Fibroblast of skin of right biceps (primary cell): ENCODE data around the gene LGALS3BP.

Source experiments
- DNase-seq: peaks from one replicate; pipeline ENCODE4 v3.0.0-alpha.2; 2013

LGALS3BP gene

DNA sequence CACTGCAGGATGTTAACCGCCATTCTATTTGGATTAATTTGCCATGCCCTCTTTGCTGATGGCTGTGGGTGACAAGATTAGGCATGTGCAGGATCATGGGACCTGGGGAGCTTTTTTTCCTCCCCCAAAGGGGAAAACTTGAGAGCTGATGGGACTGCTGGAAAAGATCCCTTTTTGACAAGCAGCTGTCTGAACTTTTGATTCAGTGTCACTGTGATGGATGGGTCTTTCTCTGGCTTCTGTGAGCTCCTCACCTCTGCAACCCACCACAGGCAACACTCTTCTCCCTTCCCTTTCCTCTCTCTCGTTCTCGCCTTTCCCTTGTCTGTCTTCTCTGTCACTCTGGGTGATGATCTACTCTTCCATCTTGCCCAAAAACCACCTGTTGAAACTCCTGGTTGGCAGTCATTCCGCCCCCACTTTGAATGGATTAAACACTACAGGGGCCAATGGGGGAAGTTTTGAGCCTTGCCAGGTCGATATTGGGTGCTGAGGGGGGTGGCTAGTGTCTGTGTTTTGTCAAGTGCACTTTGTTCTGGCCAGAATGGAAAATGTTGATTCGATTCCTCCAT lies 32.9 kb upstream of the LGALS3BP start:
- no peak for DNase-seq

DNA sequence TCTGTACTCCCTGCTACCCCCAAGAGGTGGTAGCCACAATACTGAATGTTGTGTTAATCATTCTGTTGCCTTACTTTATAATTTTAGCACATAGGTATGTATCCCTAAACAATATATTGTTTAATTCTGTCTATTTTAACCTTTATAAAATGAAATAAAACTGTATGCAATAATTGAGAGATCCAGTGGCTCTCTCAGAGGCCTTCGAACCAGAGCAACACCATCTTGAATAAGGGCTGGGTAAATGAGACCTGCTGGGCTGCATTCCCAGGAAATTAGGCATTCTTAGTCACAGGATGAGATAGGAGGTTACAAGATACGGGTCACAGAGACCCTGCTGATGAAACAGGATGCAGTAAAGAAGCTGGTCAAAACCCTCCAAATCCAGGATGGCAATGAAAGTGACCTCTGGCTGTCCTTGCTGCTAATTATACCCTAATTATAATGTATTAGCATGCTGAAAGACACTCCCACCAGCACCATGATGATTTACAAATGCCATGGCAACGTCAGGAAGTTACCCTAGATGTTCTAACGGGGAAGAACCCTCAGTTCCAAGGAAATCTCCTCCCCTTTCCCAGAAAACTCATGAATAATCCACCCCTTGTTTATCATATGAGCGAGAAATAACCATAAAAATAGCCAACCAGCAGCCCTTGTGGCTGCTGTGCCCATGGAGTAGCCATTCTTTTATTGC lies 31.9 kb upstream of the LGALS3BP start:
- DNase-seq: peak; percentile 73

DNA sequence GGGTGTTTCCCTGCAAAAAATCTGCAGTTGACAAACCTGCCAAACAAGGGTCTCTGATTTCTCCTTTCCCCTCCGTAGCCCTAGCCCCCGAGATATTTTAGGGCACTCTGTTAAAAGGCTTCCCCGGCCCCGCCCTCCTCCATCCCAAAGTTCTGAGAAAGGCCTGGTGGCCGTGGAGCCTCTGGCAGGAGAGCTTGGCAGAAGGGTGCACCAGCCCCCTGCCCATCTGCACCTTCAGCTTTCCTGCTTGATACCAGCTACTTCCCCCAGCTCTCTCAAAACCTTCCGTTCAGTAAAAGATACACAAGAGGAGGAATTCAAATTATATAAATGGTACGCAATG lies 30.6 kb upstream of the LGALS3BP start:
- no peak for DNase-seq

DNA sequence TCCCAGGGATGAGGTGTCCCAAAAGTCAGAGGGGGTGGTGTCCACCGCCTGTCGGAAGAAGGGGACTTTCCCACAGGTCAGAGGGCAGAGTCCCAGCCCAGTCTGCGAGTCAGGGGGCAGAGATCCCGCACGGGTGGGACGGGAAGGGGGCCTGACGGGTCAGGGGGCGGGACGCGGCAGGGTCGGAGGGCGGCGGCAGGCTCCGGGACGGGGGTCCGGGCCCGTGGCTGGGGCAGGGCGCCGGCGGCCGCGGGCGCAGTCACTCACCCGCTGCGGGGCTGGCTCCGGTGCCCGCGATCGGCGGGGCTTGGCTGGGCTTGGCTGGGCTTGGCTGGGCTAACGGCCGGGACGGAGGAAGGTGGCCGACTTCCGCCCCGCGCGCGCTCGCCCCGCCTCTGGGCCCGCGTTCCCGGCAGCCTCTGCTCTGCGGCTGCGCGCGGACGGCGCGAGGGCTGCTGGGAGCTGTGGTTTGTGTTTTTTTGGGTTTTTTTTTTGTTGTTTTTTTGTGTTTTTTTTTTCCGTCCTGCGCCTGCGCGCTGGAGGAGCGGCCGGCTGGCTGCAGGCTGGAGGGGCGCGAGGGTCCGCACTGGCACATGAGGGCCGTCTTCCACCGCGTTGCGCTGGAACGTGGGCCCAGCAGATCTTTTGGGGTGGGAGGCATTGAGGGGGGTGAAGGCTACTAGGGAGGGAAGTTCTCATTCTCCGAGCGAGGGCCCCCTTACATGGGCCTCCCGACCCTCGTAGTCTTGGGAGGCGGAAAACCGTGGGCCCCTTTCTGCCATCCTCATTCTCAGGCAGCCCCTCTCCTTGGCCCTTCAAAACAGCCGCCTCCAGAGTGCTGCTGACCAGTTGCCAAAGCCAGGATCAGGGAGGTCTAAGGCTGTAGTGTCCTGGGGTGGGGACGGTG lies 29.9 kb upstream of the LGALS3BP start, which contains the start of gene CANT1:
TSS of gene CANT1 (minus strand) at position 368 of the 907 bp plus-strand sequence. CDS start 12,142 bp downstream, outside the sequence.
- DNase-seq: peak; percentile 87

DNA sequence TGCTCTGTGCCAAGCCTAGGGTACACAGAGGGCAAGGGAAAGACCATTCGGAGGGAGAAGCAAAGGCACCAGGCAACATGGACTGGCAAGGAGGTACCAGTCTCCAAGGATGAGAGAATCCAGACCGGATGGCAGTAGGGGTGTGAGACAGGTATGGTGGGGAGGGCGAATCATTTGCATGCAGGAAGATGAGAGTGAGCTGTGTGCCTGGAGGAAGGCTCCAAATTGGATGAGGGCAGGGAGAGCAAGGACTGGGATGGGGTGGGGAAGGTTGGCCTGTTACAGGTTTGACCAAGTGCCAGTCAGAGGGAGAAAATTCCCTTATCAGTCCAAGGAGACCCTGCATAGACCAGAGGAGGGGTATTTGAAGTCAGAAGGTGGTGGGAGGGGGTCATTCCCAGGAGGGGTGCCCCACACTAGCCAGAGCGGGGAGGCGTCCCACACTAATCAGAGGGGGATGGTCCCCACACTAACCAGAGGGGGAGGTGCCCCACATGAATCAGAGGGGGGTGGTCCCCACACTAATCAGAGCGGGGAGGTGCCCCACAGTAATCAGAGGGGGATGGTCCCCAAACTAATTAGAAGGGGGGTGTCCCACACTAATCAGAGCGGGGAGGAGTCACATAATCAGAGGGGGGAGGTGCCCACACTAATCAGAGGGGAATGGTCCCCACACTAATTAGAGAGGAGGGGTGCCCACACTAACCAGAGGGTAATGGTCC lies 29.1 kb upstream of the LGALS3BP start:
- DNase-seq: no peak

DNA sequence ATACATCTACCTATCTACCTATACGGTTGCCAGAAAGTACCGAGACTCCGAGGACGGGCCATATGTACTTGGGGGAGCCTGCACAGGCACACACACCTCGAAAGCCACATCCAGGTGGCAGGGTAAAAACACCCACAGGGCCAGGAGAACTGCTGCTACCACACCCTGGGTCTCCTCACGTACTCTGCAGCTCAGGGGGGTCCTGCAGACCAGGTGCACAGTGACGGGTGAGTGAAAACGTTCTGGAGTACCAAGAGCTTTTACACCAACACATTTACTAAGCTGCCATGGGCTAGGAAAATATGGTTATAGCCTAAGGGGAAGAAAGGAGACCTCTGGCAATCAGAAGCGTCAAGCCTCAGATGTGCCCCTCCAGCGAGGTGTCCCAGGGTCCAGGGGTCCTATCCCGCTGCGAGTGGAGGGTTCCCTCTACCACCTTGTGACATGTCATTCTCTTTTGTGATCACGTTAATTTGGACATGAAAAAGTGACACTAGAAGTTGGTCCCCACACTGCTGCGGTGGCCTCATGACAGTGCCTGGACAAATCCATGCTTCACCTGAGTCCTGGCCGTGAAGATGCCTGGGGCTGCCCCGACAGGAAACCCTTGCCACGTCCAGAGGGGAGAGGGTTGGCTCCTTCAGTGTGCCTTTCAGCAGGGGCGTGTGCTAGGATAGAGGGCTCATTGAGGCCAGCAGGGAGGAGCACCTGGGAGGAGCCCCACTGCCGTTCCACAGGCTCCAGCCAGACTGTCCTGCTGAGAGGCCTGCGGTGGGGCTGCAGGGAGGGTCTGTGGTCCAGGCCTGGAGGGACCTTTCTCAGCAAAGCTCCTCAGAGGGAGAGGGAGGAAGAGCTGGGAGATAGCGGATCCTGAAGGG lies 28.0 kb upstream of the LGALS3BP start:
- no peak for DNase-seq

DNA sequence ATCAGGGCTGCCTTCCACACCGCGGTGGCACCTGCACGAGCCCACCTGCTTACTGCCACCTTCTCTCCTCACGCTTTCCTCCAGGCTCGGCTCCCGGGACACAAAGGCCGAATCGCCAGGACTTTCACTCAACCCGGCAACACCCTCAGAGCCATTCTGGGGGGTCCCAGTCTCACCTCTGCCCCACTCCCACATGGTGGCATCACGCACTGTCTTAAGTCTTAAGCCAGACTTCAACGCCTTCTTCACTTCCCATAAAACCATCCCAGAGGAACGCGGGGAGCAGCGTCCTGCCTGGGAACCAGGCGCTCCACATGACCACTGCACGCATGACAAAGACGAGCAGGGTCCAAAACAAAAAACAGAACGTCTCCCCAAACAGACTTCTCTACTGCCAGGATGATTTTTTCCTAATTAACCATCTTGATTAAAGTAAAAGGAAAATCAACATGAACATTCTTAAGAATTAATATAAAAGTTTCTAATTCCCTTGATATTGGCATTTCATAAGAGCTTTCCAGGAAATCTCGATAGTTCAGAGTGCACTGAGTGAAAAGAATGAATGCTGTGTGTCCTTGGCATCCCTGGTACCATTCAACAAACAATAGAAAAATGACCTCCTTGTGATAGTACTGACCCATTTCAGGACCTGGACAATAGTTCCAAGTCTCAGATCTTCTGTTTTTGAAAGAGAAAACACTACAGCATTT lies 27.2 kb upstream of the LGALS3BP start:
- DNase-seq: no peak

DNA sequence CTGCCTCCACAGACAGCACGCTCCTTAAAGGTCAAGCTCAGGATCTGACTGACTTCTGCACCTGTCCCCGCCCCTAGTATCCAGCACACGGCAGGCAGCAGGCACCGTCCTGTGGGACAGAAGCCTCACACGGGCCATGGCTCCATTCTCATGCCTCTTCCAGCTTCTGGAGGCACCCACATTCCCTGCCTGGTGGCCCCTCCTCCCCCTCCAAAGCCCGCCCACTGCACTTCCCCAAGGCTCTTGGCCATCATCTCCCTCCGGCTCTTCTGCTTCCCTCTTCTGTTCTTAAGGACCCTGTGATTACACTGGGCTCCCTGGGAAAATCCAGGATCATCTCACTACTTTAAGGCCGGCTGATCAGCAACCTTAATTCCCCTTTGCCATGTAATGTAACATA lies 26.3 kb upstream of the LGALS3BP start:
- no peak for DNase-seq

DNA sequence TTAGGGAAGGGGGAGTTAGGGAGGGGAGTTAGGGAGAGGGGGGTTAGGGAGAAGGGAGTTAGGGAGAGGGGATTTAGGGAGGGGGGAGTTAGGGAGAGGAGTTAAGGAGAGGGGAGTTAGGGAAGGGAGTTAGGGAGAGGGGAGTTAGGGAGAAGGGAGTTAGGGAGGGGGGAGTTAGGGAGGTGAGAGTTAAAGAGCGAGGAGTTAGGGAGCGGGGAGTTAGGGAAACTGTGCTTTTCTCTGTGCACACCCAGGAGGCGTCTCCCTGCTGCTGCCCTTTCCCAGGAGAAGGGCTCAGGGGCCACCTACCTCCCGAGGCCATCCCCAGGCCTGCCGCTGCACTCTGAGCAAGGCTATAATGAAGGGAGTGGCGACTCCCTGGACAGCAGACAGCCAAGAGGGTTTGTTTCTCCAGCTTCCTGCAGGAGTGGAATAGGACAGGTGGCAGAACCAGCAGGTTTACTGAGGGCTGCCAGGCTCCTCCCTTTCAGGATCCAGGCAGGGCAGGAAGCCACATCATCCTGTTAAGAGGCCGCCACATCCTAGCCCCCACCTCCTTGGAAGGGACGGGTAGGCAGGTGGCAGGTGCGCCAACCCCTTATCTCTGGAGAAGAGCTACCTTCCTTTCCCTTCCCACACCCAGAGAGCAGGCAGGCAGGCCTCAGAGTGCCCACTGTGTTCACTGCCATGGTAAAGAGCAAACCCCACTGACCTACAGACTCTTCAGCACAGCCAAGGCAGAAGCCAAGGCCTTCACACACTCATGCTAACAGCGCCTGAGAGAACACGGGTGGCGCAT lies 25.5 kb upstream of the LGALS3BP start:
- no peak for DNase-seq

DNA sequence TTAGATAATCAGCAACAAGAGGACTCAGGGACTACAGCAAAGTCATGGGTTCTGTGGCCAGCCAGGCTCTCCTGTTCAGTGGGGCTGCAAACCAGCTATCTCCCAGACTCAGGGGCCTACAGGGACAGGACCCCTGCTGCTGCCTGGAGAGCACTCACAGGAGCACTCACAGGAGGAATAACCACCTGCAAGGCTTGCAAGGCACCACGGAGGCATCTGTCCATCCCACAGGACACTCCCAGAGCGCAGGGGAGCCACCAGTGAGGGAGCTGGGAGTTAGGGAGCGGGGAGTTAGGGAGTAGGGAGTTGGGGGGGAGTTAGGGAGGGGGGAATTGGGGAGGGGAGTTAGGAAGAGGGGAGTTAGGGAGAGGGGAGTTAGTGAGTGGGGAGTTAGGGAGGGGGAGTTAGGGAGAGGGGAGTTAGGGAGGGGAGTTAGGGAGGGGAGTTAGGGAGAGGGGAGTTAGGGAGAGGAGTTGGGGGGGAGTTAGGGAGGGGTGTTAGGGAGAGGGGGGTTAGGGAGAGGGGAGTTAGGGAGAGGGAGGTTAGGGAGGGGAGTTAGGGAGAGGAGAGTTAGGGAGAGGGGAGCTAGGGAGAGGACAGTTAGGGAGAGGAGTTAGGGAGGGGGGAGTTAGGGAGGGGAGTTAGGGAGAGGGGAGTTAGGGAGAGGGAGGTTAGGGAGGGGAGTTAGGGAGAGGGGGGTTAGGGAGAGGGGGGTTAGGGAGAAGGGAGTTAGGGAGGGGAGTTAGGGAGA lies 24.1 kb upstream of the LGALS3BP start:
- no peak for DNase-seq

DNA sequence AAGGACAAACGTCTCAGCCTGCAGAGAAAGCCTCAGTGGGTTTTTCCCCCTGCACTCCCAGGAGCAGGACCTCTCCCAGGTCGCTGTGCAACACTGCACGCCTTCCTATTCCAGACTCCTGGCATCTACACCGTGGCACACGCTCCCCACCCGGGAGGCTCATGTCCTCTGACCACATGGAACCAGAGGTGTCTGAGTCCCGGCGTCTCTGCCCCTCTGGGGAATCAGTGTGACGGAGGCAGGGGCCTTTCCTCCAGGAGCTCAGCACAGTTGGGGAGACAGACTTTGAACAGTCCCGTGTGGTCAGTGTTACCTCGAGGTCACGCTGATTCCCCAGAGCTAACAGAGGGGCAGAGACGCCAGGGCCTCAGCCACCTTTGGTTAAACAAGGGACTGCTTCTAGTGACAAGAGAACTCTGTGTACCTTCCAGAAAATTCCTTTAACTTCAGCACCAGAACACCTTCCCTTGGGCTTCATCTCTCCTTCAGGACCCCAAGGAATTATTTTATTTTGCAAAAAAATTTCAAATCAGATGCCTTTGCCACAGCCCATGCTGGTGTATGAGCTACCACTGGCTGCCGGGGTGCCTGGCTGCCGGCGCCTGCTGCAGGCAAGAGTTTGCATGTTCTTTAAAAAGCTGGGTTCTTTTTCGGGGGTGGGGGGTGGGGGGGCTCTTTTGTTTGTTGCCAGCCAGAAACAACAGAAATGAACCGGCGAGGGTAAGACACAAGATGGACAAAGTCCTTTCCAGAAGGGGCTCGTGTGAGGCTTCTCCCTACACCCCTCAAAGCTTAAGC lies 23.3 kb upstream of the LGALS3BP start:
- DNase-seq: no peak

DNA sequence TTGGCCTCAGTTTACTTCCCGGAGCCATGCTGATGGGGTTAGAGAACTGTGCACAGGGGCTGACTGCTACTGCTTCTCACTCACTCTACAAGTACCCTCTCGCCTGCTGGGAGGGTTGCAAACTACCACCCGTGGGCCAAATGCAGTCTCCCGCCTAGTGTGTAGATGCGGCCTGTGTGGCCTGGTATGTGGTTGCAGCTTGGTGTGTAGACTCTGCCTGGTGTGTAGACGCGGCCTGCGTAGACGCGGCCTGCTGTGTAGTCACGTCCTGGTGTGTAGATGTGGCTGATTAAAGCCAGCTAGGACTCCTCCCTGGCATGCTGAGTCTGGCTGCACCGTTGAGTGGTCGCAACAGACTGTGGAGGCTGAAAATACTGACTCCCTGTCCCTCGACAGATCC lies 22.6 kb upstream of the LGALS3BP start:
- DNase-seq: no peak

DNA sequence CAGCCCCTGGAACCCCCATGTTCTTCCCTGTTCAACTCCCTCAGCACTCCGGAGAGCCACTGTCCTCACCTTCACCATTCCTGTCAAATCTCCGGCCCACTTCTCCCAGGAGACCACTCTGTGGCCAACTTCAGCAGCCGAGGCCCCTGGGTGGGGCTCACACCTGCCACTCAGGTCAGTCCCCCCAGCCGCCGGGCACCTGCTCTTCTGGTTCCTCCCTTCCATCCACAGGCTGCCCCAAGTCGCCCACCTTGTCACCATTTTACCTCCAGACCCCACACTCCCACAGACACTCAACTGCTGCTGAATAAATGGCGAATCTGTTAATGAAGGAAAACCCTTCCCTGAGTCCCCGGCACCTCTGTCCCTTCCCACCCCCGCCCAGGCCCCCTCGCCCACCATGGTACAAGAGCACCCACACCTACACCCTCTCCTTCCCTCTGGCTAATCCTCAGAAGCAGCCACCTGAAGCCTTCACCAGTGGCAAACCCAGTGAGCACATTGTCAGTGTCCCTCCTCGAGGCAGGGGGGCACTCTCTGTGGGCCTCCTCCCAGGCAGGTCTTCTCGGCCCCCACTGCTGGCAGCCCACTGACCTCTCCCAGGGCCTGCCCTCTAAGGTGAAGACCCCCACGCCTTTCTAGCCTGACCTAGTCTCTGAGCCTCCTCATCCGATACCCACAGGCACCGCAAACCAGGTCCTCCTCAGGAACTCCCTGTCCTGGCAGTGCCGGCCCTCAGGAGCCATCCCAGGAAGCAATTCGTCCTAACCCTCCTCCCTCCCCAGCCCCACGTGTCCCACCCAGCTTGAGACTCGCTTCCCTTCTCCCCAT lies 21.7 kb upstream of the LGALS3BP start:
- no peak for DNase-seq

DNA sequence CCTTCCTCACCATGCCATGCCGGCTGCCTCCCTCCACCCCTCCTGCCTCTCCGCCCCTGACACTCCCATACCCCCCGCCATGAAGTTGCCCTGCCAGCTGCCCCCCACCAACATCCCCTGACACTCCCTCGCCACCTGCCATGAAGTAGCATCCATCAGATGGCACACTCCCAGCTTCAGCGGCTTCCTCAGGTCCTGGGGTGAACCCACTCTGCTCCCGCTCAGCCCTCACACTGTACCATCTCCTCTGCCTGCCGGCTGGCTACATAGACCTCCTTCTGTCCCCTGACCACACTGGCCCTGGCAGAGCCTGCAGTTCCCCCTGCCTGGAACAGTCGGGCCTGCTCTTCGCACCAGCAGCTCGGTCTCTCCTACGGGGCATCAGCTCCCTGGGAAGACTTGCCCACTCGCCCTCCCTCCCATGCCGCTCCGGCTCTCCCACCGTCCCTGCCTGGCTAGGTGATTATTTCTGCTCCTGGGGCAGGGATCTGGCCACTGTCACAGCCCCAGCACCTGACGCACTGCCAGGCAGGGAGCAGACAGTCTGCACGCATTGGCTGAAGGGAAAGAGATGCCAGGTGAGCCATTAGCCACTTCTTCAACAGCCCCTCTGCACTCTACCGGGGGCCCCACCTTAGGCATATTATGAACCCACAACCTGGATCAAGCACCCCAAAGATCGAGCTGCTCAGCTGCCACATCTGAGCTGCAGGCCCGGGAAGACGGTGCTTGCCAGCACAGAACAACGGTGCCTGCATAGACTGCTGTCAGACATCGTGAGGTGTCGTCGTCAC lies 20.9 kb upstream of the LGALS3BP start:
- DNase-seq: no peak

DNA sequence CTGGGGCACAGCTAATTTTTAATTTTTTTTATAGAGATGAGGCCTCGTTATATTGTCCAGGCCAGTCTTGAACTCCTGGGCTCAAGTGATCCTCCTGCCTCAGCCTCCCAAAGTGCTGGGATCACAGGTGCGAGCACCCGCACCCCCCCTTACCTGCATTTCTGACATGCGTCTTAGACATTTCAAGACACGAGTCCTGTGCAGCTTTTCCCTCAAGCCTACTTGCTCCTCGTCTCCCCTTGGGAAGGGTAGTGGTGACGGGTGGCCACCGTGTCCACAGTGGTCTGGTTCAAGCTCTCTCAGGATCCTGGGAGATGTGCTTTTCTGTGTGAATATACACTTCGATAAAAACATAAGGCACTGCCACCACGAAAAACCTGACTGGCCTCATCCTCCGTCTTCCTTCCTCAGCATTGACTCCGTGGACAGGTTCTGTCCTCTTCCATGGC lies 20.2 kb upstream of the LGALS3BP start:
- DNase-seq: no peak

DNA sequence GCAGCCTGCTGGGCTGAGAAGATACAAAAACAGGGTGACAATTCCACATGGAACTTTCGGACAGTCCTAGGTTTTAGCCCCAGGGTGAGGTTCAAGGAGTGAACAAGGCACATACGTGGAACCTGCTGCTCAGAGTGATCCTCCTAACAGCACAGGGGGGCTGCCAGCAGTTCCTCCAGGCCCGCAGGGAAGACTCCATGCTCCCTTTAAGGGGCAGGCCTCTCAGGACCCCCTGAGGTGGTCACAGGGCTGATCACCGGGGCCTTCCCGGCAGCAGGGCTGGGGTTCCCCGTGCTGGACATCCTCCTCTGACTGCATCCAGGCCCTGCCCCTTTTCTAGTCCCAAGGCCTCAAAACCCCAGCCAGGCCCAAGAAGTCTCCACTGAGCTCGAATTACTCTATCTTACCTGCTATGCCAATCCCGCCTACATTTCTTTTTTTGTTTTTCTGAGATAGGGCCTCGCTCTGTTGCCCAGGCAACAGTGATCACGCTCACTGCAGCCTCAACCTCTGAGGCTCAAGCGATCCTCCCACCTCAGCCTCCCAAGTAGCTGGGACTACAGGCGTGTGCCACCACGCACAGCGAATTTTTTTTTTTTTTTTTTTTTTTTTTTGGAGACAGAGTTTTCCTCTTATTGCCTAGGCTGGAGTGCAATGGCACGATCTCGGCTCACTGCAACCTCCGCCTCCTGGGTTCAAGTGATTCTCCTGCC lies 19.5 kb upstream of the LGALS3BP start:
- DNase-seq: no peak
